Measurements from ENCODE around the gene SPRTN.

- TF ChIP-seq POLR2A (IDR thresholded peaks at IDR 0.05) (no peak), CTCF (IDR thresholded peaks at IDR 0.05) (no peak)
Measured at GRCh38 chr1:231376875-231377549, 38.9 kb downstream of the SPRTN start.

All from right lobe of liver (tissue), 4 donors.